ENCODE results near the gene ARL13A. TPM values are rescaled to one million over a fixed set of nuclear protein-coding genes. Genes with fewer than 3 reads are reported as not detected.

Gene ARL13A
- total and polyA plus RNA-seq, 2 of the 8 experiments (the other 6 are each of a cell fraction or from before 2014, with no cell fraction given) = not detected

GRCh38 chrX:100973411-100973810 is 3.9 kb downstream of the ARL13A start (continued):
- TF ChIP-seq CHD7 (IDR thresholded peaks at IDR 0.05; ENCODE audit: insufficient replicate concordance, low read length) = no peak
- no peak for TF ChIP-seq CBX8 (IDR thresholded peaks at IDR 0.05; ENCODE audit: borderline replicate concordance, low read depth, low read length)

Data from H1 (cell line).